ENCODE data around the gene ALPL. TPM values are rescaled to one million over a fixed set of nuclear protein-coding genes. Genes with fewer than 3 reads are reported as not detected.

The ALPL gene
- total RNA-seq, 1 donor from 2014 or later, result not detected

- DNase-seq (ENCODE audit: low read depth), result no peak
- no peak for TF ChIP-seq CTCF (conservative IDR thresholded peaks at IDR 0.05; ENCODE audit: low read depth, low read length)
- H3K4me3 ChIP-seq (ENCODE audit: low read depth, low read length), result no peak overlapping the region
These were observed 87.4 kb downstream of the ALPL start for GRCh38 chr1:21596628-21597027.

GRCh38 chr1:21597753-21598152 is 88.5 kb downstream of the ALPL start:
- H3K4me3 ChIP-seq (ENCODE audit: low read depth, low read length), result no peak overlapping the region
- DNase-seq (ENCODE audit: low read depth), result no peak
- TF ChIP-seq CTCF (conservative IDR thresholded peaks at IDR 0.05; ENCODE audit: low read depth, low read length), result no peak

GRCh38 chr1:21598417-21598816 is 89.2 kb downstream of the ALPL start:
- no peak for DNase-seq (ENCODE audit: low read depth)
- no peak overlapping the region for H3K4me3 ChIP-seq (ENCODE audit: low read depth, low read length)
- TF ChIP-seq CTCF (conservative IDR thresholded peaks at IDR 0.05; ENCODE audit: low read depth, low read length), result no peak

GRCh38 chr1:21598904-21599303 is 89.7 kb downstream of the ALPL start:
- no peak overlapping the region for H3K4me3 ChIP-seq (ENCODE audit: low read depth, low read length)
- no peak for TF ChIP-seq CTCF (conservative IDR thresholded peaks at IDR 0.05; ENCODE audit: low read depth, low read length)
- no peak for DNase-seq (ENCODE audit: low read depth)

- TF ChIP-seq CTCF (conservative IDR thresholded peaks at IDR 0.05; ENCODE audit: low read depth, low read length), result no peak
- DNase-seq (ENCODE audit: low read depth), result no peak
- H3K4me3 ChIP-seq (ENCODE audit: low read depth, low read length), result no peak overlapping the region
These were observed 90.2 kb downstream of the ALPL start for GRCh38 chr1:21599402-21599801.

- no peak for DNase-seq (ENCODE audit: low read depth)
- no peak overlapping the region for H3K4me3 ChIP-seq (ENCODE audit: low read depth, low read length)
- TF ChIP-seq CTCF (conservative IDR thresholded peaks at IDR 0.05; ENCODE audit: low read depth, low read length), result no peak
These were observed 92.2 kb downstream of the ALPL start for GRCh38 chr1:21601278-21602048.

Data from epithelial cell of proximal tubule (primary cell).